MCF 10A (cell line): ENCODE measurements around the gene FGGY. TPM values are rescaled to one million over a fixed set of nuclear protein-coding genes. Genes with fewer than 3 reads are reported as not detected.

Source experiments
- BruUV-seq: library from RNA; stranded (reverse); fragments of 400-500 nt; replicated peaks from 2 replicates; lab custom pipeline; 2021; lab: Mats Ljungman, UMichigan
- CTCF ChIA-PET: fragments of 300-600 bp; sonication (Branson Sonifier 250); formaldehyde crosslinking; extraction: SDS; loops from one replicate; lab custom pipeline; 2021; ENCODE audit warnings: antibody characterized with exemption, inconsistent platforms; lab: Yijun Ruan, JAX
- POLR2A ChIA-PET: fragments of 300-600, 350-650 bp; sonication (Branson Sonifier 250); formaldehyde crosslinking; extraction: SDS; loops from one replicate; lab custom pipeline; 2020; ENCODE audit warnings: antibody characterized with exemption, inconsistent platforms; lab: Yijun Ruan, JAX
- DNase-seq: peaks from one replicate; pipeline ENCODE4 v3.0.0-alpha.2; 2018; ENCODE audit not compliant: unreplicated experiment
- H3K27ac Mint-ChIP-seq: one replicate; pipeline ENCODE4 v1.8.0; 2022; ENCODE audit warnings: mild to moderate bottlenecking, low read depth, mixed read lengths; ENCODE audit not compliant: unreplicated experiment
- H3K27me3 Mint-ChIP-seq: one replicate; pipeline ENCODE4 v1.8.0; 2022; ENCODE audit warnings: mixed read lengths; ENCODE audit not compliant: insufficient read depth, unreplicated experiment
- H3K36me3 Mint-ChIP-seq: one replicate; pipeline ENCODE4 v1.8.0; 2022; ENCODE audit warnings: mild to moderate bottlenecking, moderate library complexity, mixed read lengths; ENCODE audit not compliant: insufficient read depth, unreplicated experiment
- H3K4me1 Mint-ChIP-seq: one replicate; pipeline ENCODE4 v1.8.0; 2022; ENCODE audit warnings: mixed read lengths; ENCODE audit not compliant: insufficient read depth, unreplicated experiment
- H3K4me3 Mint-ChIP-seq: one replicate; pipeline ENCODE4 v1.8.0; 2022; ENCODE audit warnings: mild to moderate bottlenecking, moderate library complexity, mixed read lengths; ENCODE audit not compliant: unreplicated experiment
- H3K9me3 Mint-ChIP-seq: one replicate; pipeline ENCODE4 v1.8.0; 2022; ENCODE audit warnings: mixed read lengths; ENCODE audit not compliant: unreplicated experiment
- CTCF ChIP-seq: fragments of 200-600 bp; IDR thresholded peaks from one replicate; pipeline ENCODE4 v1.8.0; 2022; ENCODE audit warnings: antibody characterized with exemption, mild to moderate bottlenecking; ENCODE audit not compliant: unreplicated experiment
- intact Hi-C: fragments of 100-400 bp; cut with micrococcal nuclease; formaldehyde crosslinking; loops from 2 replicates; pipeline ENCODE4 v1.14.1; 2022
- total RNA-seq: library from RNA; stranded (reverse); gene quantifications from 2 replicates; pipeline ENCODE4 v1.2.3, GENCODE V29; 2022

FGGY gene
- total RNA-seq, 1 experiment from 2014 or later, result 10.6 TPM

GRCh38 chr1:59328353-59328752 lies 31.5 kb downstream of the FGGY start:
- H3K27ac Mint-ChIP-seq, result no peak overlapping the region
- peaks cover 6% of the 10 kb centered on the region for H3K9me3 Mint-ChIP-seq
- no TSS peak for BruUV-seq
- no peaks in the 10 kb centered on the region for H3K36me3 Mint-ChIP-seq
- H3K4me1 Mint-ChIP-seq, result peaks cover 25% of the 10 kb centered on the region
- H3K4me3 Mint-ChIP-seq, result no peak overlapping the region
- no peak for TF ChIP-seq CTCF
- CTCF ChIA-PET, result interaction anchor here (0.5 to 1.4 kb wide), 7 partner anchors 8 to 588 kb away, joined by 3 to 6 read pairs (median 3); no protein-coding TSS in a partner anchor
- no peaks in the 10 kb centered on the region for H3K27me3 Mint-ChIP-seq
- DNase-seq, result no peak
- POLR2A ChIA-PET, result interaction anchor here (0.7 to 2.7 kb wide), 7 partner anchors 9 to 546 kb away, joined by 3 to 16 read pairs (median 4); partner anchors contain the start of gene FGGY
- intact Hi-C loops, result no loop called here

- H3K4me3 Mint-ChIP-seq, result no peak overlapping the region
- peaks cover 32% of the 10 kb centered on the region for H3K4me1 Mint-ChIP-seq
- no TSS peak for BruUV-seq
- peak; percentile 74 for DNase-seq
- intact Hi-C loops, result no loop called here
- ChIA-PET CTCF (interaction anchor here (0.6 to 1.3 kb wide), 3 partner anchors 14 to 173 kb away, joined by 3 to 6 read pairs (median 3); no protein-coding TSS in a partner anchor), POLR2A (interaction anchor here (0.6 to 2.7 kb wide), 10 partner anchors 11 to 546 kb away, joined by 3 to 16 read pairs (median 4); partner anchors contain the start of genes FGGY and JUN)
- TF ChIP-seq CTCF, result no peak
- peaks cover 6% of the 10 kb centered on the region for H3K9me3 Mint-ChIP-seq
- H3K36me3 Mint-ChIP-seq, result no peaks in the 10 kb centered on the region
- peak overlapping the region; percentile 50 for H3K27ac Mint-ChIP-seq
- no peaks in the 10 kb centered on the region for H3K27me3 Mint-ChIP-seq
Measured at GRCh38 chr1:59329412-59330053, 32.6 kb downstream of the FGGY start.

- Mint-ChIP-seq H3K36me3 (no peaks in the 10 kb centered on the region), H3K27ac (no peak overlapping the region), H3K4me1 (peaks cover 32% of the 10 kb centered on the region), H3K27me3 (no peaks in the 10 kb centered on the region), H3K9me3 (no peaks in the 10 kb centered on the region), H3K4me3 (no peak overlapping the region)
- peak; percentile 3 for DNase-seq
- intact Hi-C loops, result no loop called here
- no peak for TF ChIP-seq CTCF
- CTCF ChIA-PET, result interaction anchor here (0.7 to 1.9 kb wide), 4 partner anchors 11 to 367 kb away, joined by 3 to 5 read pairs (median 4); no protein-coding TSS in a partner anchor
- no TSS peak for BruUV-seq
- POLR2A ChIA-PET, result interaction anchor here (0.7 kb wide), 1 partner anchor 12 kb away, joined by 3 read pairs; no protein-coding TSS in a partner anchor
Measured at GRCh38 chr1:59331686-59332620, 35.1 kb downstream of the FGGY start.
